Lower lobe of right lung (tissue), 2 donors: ENCODE measurements around the gene ZNF69. TPM values are rescaled to one million over a fixed set of nuclear protein-coding genes. Genes with fewer than 3 reads are reported as not detected.
"Not testable (repeated sequence)": the region's sequence is repeated elsewhere in the genome, so short reads cannot be mapped to it uniquely, and the experiment has no call there.

ENCODE experiments used
- ATAC-seq, 2 donors: fragments of 200-7000 bp; cut with Tn5 transposase; one replicate each; pipeline ENCODE4 v1.9.1; 2020 to 2022; ENCODE audit warnings: mild to moderate bottlenecking in 2 of 2, moderate library complexity in 2 of 2
- DNase-seq: peaks from one replicate; pipeline ENCODE4 v3.0.0-alpha.2; 2020
- H3K27ac ChIP-seq: fragments of 200-600 bp; one replicate; pipeline ENCODE4 v1.8.0; 2022
- H3K27me3 ChIP-seq: fragments of 200-600 bp; one replicate; pipeline ENCODE4 v1.8.0; 2022; ENCODE audit warnings: low read depth
- H3K36me3 ChIP-seq: fragments of 200-600 bp; one replicate; pipeline ENCODE4 v1.8.0; 2022; ENCODE audit warnings: mild to moderate bottlenecking
- H3K4me1 ChIP-seq: fragments of 200-600 bp; one replicate; pipeline ENCODE4 v1.8.0; 2022
- H3K4me3 ChIP-seq: fragments of 200-600 bp; one replicate; pipeline ENCODE4 v1.8.0; 2022; ENCODE audit warnings: mild to moderate bottlenecking
- H3K9me3 ChIP-seq: fragments of 200-600 bp; one replicate; pipeline ENCODE4 v1.8.0; 2022
- CTCF ChIP-seq: fragments of 200-600 bp; IDR thresholded peaks from one replicate; pipeline ENCODE4 v1.8.0; 2022; ENCODE audit warnings: antibody characterized with exemption, mild to moderate bottlenecking
- intact Hi-C: fragments of 100-400 bp; cut with DNase I; formaldehyde crosslinking; loops from one replicate; pipeline ENCODE4 v1.11.0; 2022
- total RNA-seq: library from RNA; stranded (reverse); fragmentation: NEBNext Ultra II Directional; extraction: Animal tissue kit (Norgen Biotek cat#: 25700); gene quantifications from one replicate; pipeline ENCODE4 v1.2.1, GENCODE V29; 2021
- donor health status: DM: no; HTN: yes; CAD: no; lungs with severe emphysema.

ZNF69 gene
- total RNA-seq, 1 donor from 2014 or later = 12.2 TPM

GRCh38 chr19:11942843-11943108 is 55.2 kb downstream of the ZNF69 start:
- Histone ChIP-seq H3K4me1 (no peaks in the 10 kb centered on the region), H3K9me3 (peaks cover 90% of the 10 kb centered on the region), H3K36me3 (peaks cover 13% of the 10 kb centered on the region), H3K27me3 (no peaks in the 10 kb centered on the region), H3K4me3 (no peak overlapping the region), H3K27ac (no peak overlapping the region)
- intact Hi-C loops = no loop called here
- ATAC-seq (no peak), DNase-seq (no peak)
- TF ChIP-seq CTCF = no peak

GRCh38 chr19:11944656-11945055 is 57.1 kb downstream of the ZNF69 start:
- H3K36me3 ChIP-seq = peaks cover 32% of the 10 kb centered on the region
- DNase-seq = no peak
- no peaks in the 10 kb centered on the region for H3K4me1 ChIP-seq
- ATAC-seq = no peak
- intact Hi-C loops = no loop called here
- no peak for TF ChIP-seq CTCF
- no peaks in the 10 kb centered on the region for H3K27me3 ChIP-seq
- H3K4me3 ChIP-seq = no peak overlapping the region
- no peak overlapping the region for H3K27ac ChIP-seq
- H3K9me3 ChIP-seq = peaks cover 96% of the 10 kb centered on the region

DNA sequence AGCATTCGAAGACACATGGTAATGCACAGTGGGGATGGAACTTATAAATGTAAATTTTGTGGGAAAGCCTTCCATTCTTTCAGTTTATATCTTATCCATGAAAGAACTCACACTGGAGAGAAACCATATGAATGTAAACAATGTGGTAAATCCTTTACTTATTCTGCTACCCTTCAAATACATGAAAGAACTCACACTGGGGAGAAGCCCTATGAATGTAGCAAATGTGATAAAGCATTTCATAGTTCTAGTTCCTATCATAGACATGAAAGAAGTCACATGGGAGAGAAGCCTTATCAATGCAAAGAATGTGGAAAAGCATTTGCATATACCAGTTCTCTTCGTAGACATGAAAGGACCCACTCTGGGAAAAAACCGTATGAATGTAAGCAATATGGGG is 61.1 kb downstream of the ZNF69 start:
- intact Hi-C loops = no loop called here
- Histone ChIP-seq H3K27me3 (no peaks in the 10 kb centered on the region), H3K36me3 (peaks cover 32% of the 10 kb centered on the region), H3K27ac (no peak overlapping the region), H3K4me1 (no peaks in the 10 kb centered on the region), H3K4me3 (no peak overlapping the region), H3K9me3 (peaks cover 99% of the 10 kb centered on the region)
- no peak for TF ChIP-seq CTCF
- ATAC-seq = no peak
- no peak for DNase-seq

DNA sequence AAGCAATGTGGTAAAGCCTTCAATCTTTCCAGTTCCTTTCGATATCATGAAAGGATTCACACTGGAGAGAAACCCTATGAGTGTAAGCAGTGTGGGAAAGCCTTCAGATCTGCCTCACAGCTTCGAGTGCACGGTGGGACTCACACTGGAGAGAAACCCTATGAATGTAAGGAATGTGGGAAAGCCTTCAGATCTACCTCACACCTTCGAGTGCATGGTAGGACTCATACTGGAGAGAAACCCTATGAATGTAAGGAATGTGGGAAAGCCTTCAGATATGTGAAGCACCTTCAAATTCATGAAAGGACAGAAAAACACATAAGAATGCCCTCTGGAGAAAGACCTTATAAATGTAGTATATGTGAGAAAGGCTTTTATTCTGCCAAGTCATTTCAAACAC is 61.6 kb downstream of the ZNF69 start:
- Histone ChIP-seq H3K4me3 (no peak overlapping the region), H3K36me3 (peaks cover 32% of the 10 kb centered on the region), H3K9me3 (peaks cover 99% of the 10 kb centered on the region), H3K4me1 (no peaks in the 10 kb centered on the region), H3K27me3 (no peaks in the 10 kb centered on the region), H3K27ac (no peak overlapping the region)
- no peak for DNase-seq
- intact Hi-C loops = no loop called here
- no peak for TF ChIP-seq CTCF
- no peak for ATAC-seq

- DNase-seq, H3K27me3 ChIP-seq, H3K4me1 ChIP-seq, H3K4me3 ChIP-seq, intact Hi-C loops, H3K27ac ChIP-seq, ATAC-seq: not testable (repeated sequence)
- peaks cover 32% of the 10 kb centered on the region for H3K36me3 ChIP-seq
- H3K9me3 ChIP-seq = peaks cover 99% of the 10 kb centered on the region
These were observed 62.1 kb downstream of the ZNF69 start for GRCh38 chr19:11949614-11950080.

- no peak overlapping the region for H3K27ac ChIP-seq
- intact Hi-C loops = no loop called here
- H3K9me3 ChIP-seq = peaks cover 98% of the 10 kb centered on the region
- no peak overlapping the region for H3K4me3 ChIP-seq
- DNase-seq (no peak), ATAC-seq (no peak)
- TF ChIP-seq CTCF = no peak
- H3K36me3 ChIP-seq = peaks cover 32% of the 10 kb centered on the region
- no peaks in the 10 kb centered on the region for H3K27me3 ChIP-seq
- H3K4me1 ChIP-seq = no peaks in the 10 kb centered on the region
These were observed 62.7 kb downstream of the ZNF69 start for GRCh38 chr19:11950312-11950711.

Other genes with a start within 250 kb of the ZNF69 start
- gene ZNF823, start 148.8 kb upstream of the ZNF69 start, total RNA-seq = 5.6 TPM
- 5.8 TPM for gene ZNF441, start 120.8 kb upstream of the ZNF69 start, total RNA-seq
- gene ZNF491, start 89.3 kb upstream of the ZNF69 start, total RNA-seq = 2.3 TPM
- gene ZNF440, start 73.5 kb upstream of the ZNF69 start, total RNA-seq = 21.7 TPM
- gene ZNF439, start 39.1 kb upstream of the ZNF69 start, total RNA-seq = 11.2 TPM
- 13.4 TPM for gene ZNF700, start 37.3 kb downstream of the ZNF69 start, total RNA-seq
- 5.2 TPM for gene ZNF763, start 77.3 kb downstream of the ZNF69 start, total RNA-seq
- 5.1 TPM for gene ZNF433, start 147.9 kb downstream of the ZNF69 start, total RNA-seq
- 0.35 TPM for gene ZNF878, start 165.2 kb downstream of the ZNF69 start, total RNA-seq
- gene ZNF844, start 176.9 kb downstream of the ZNF69 start, total RNA-seq = 11.7 TPM